ENCODE measurements around the gene C5orf46.

DNA sequence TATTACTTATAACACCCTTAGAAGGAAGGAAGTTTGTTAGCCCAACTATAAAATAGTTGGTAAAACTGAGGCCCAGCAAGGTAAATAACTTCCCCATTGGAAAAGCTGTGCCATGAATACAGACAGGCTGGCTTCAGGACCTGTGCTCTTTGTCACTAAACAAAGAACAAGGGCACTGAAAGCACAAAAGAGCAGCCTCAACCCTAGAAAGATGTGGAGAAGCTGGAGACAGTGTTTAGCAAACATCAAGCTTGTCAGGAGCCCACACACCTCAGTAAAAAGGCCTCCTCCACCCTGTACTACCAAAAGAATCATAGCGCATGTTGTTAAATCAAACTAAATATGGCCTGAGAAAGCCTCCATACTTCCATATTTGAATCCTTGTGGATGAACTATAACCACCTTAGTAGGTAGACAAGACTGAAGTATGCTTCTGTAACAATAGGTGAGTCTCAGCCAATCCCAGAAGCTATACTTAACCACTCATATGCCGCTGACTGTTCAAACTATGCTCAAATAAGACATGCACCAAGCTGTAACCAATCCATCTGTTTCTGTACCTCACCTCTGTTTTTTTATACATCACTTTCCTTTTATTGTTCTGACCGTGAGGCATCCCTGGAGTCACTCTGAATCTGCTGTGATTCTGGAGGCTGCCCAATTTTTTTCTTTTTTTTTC lies 46.2 kb downstream of the C5orf46 start:
- TF ChIP-seq, protein P1, sequence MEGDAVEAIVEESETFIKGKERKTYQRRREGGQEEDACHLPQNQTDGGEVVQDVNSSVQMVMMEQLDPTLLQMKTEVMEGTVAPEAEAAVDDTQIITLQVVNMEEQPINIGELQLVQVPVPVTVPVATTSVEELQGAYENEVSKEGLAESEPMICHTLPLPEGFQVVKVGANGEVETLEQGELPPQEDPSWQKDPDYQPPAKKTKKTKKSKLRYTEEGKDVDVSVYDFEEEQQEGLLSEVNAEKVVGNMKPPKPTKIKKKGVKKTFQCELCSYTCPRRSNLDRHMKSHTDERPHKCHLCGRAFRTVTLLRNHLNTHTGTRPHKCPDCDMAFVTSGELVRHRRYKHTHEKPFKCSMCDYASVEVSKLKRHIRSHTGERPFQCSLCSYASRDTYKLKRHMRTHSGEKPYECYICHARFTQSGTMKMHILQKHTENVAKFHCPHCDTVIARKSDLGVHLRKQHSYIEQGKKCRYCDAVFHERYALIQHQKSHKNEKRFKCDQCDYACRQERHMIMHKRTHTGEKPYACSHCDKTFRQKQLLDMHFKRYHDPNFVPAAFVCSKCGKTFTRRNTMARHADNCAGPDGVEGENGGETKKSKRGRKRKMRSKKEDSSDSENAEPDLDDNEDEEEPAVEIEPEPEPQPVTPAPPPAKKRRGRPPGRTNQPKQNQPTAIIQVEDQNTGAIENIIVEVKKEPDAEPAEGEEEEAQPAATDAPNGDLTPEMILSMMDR (IDR thresholded peaks at IDR 0.05; ENCODE audit: low read depth, low read length, poor library complexity, severe bottlenecking), result no peak
- no peak for TF ChIP-seq EZH2phosphoT487 (IDR thresholded peaks at IDR 0.05; ENCODE audit: borderline replicate concordance, low read length)

Data from DOHH2 (cell line).